Caco-2 (cell line): ENCODE data around the gene PPP1R9A. TPM values are rescaled to one million over a fixed set of nuclear protein-coding genes. Genes with fewer than 3 reads are reported as not detected.

Experiments
- BruUV-seq: library from RNA; stranded (reverse); fragments of 400-500 nt; replicated peaks from 2 replicates; lab custom pipeline; 2021; lab: Mats Ljungman, UMichigan
- CTCF ChIA-PET: fragments of 300-600 bp; sonication (Branson Sonifier 250); formaldehyde crosslinking; loops from one replicate; lab custom pipeline; 2022; ENCODE audit warnings: antibody characterized with exemption; lab: Charles Lee
- POLR2A ChIA-PET: fragments of 300-600 bp; sonication (Branson Sonifier 250); formaldehyde crosslinking; loops from one replicate; lab custom pipeline; 2022; ENCODE audit warnings: antibody characterized with exemption; lab: Charles Lee
- DNase-seq, 2 experiments: peaks; one replicate each; pipeline versions ENCODE4 v3.0.0 to v3.0.0-alpha.2; 2020 to 2022
- H3K27me3 ChIP-seq: replicated peaks from 2 replicates; pipeline ENCODE4 v1.6.0; 2011; ENCODE audit warnings: low read length; ENCODE audit not compliant: control insufficient read depth, insufficient read depth
- H3K36me3 ChIP-seq: 2 replicates; pipeline ENCODE4 v1.5.1; 2011; ENCODE audit warnings: low read length; ENCODE audit not compliant: control insufficient read depth, insufficient read depth
- H3K4me1 ChIP-seq: fragments of 250-450 bp; sonication (Bioruptor Pico); 2 replicates; pipeline ENCODE4 v1.5.1; 2020; ENCODE audit warnings: mild to moderate bottlenecking
- H3K4me3 ChIP-seq: 2 replicates; pipeline ENCODE4 v1.5.1; 2011; ENCODE audit warnings: low read depth, mild to moderate bottlenecking, control low read depth, low read length
- H3K9me3 ChIP-seq: fragments of 250-450 bp; sonication (Bioruptor Pico); 2 replicates; pipeline ENCODE4 v1.5.1; 2020; ENCODE audit warnings: mild to moderate bottlenecking, moderate library complexity
- H3K27ac Mint-ChIP-seq: one replicate; pipeline ENCODE4 v1.8.0; 2022; ENCODE audit warnings: mixed read lengths; ENCODE audit not compliant: unreplicated experiment
- H3K27me3 Mint-ChIP-seq: one replicate; pipeline ENCODE4 v1.8.0; 2022; ENCODE audit warnings: mixed read lengths; ENCODE audit not compliant: insufficient read depth, unreplicated experiment
- H3K36me3 Mint-ChIP-seq: one replicate; pipeline ENCODE4 v1.8.0; 2022; ENCODE audit warnings: mild to moderate bottlenecking, mixed read lengths; ENCODE audit not compliant: insufficient read depth, unreplicated experiment
- H3K4me1 Mint-ChIP-seq: one replicate; pipeline ENCODE4 v1.8.0; 2022; ENCODE audit warnings: low read depth, mixed read lengths; ENCODE audit not compliant: unreplicated experiment
- H3K4me3 Mint-ChIP-seq: one replicate; pipeline ENCODE4 v1.8.0; 2022; ENCODE audit warnings: mild to moderate bottlenecking, moderate library complexity, mixed read lengths; ENCODE audit not compliant: unreplicated experiment
- H3K9me3 Mint-ChIP-seq: one replicate; pipeline ENCODE4 v1.8.0; 2022; ENCODE audit warnings: mixed read lengths; ENCODE audit not compliant: unreplicated experiment
- intact Hi-C: fragments of 100-400 bp; cut with micrococcal nuclease; formaldehyde crosslinking; loops from one replicate; pipeline ENCODE4 v1.10.0; 2022; ENCODE audit not compliant: unreplicated experiment
- total RNA-seq: library from RNA; stranded (reverse); gene quantifications from 2 replicates; pipeline ENCODE4 v1.2.3, GENCODE V29; 2022
- TF ChIP-seq, protein P1 (sequence below), 2 experiments: fragments of 200-600 bp in 1 of 2; IDR thresholded peaks; 1 replicate in 1 of 2; 2 replicates in 1 of 2; pipeline versions ENCODE4 v1.5.1 to v1.8.0; 2011 to 2022; ENCODE audit warnings: antibody characterized with exemption in 1 of 2, control low read depth in 1 of 2, inconsistent platforms in 1 of 2, low read depth in 1 of 2, low read length in 1 of 2, mild to moderate bottlenecking in 1 of 2, moderate library complexity in 1 of 2; ENCODE audit not compliant: insufficient read depth in 1 of 2, severe bottlenecking in 1 of 2, unreplicated experiment in 1 of 2

The PPP1R9A gene
- total RNA-seq, 1 experiment from 2014 or later = 37.4 TPM

DNA sequence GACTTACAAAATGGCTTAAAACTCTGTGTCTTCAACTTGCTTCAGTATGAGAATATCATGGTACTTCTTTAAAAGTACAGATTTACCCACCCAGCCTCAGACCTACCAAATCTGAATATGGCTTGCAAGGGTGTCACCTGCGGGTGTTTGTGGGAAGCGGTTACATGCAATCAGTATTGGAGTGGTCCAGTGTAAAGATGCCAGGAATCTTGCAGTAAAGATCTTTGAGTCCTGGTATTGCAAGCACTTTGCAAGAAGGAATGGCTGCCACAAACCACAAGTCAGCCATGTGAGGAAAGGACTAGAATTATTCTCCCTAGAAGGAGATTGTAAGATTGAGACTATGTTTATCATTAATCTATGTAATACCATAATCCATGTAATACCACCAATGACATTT lies 301.9 kb downstream of the PPP1R9A start:
- H3K27ac Mint-ChIP-seq = no peak overlapping the region
- no peaks in the 10 kb centered on the region for H3K36me3 ChIP-seq
- no peaks in the 10 kb centered on the region for H3K9me3 ChIP-seq
- intact Hi-C loops = no loop called here
- H3K4me3 Mint-ChIP-seq = no peak overlapping the region
- TF ChIP-seq, protein P1, sequence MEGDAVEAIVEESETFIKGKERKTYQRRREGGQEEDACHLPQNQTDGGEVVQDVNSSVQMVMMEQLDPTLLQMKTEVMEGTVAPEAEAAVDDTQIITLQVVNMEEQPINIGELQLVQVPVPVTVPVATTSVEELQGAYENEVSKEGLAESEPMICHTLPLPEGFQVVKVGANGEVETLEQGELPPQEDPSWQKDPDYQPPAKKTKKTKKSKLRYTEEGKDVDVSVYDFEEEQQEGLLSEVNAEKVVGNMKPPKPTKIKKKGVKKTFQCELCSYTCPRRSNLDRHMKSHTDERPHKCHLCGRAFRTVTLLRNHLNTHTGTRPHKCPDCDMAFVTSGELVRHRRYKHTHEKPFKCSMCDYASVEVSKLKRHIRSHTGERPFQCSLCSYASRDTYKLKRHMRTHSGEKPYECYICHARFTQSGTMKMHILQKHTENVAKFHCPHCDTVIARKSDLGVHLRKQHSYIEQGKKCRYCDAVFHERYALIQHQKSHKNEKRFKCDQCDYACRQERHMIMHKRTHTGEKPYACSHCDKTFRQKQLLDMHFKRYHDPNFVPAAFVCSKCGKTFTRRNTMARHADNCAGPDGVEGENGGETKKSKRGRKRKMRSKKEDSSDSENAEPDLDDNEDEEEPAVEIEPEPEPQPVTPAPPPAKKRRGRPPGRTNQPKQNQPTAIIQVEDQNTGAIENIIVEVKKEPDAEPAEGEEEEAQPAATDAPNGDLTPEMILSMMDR (IDR thresholded peaks at IDR 0.05; ENCODE audit: insufficient read depth in 1 of 2, low read depth in 1 of 2, low read length in 1 of 2, severe bottlenecking in 1 of 2, unreplicated experiment in 1 of 2) = no peak
- no peaks in the 10 kb centered on the region for H3K4me1 ChIP-seq
- POLR2A ChIA-PET = no interaction called here
- H3K9me3 Mint-ChIP-seq = no peaks in the 10 kb centered on the region
- BruUV-seq = no TSS peak
- CTCF ChIA-PET = no interaction called here
- no peaks in the 10 kb centered on the region for H3K4me1 Mint-ChIP-seq
- H3K4me3 ChIP-seq = no peak overlapping the region
- peaks cover under 1% of the 10 kb centered on the region for H3K36me3 Mint-ChIP-seq
- no peak for DNase-seq
- no peaks in the 10 kb centered on the region for H3K27me3 Mint-ChIP-seq
- no peaks in the 10 kb centered on the region for H3K27me3 ChIP-seq

- no peaks in the 10 kb centered on the region for H3K4me1 ChIP-seq
- no peaks in the 10 kb centered on the region for H3K27me3 ChIP-seq
- ChIA-PET CTCF (no interaction called here), POLR2A (no interaction called here)
- no peak overlapping the region for H3K4me3 ChIP-seq
- H3K9me3 Mint-ChIP-seq = no peaks in the 10 kb centered on the region
- no peak for DNase-seq
- no TSS peak for BruUV-seq
- TF ChIP-seq, protein P1 (IDR thresholded peaks at IDR 0.05; ENCODE audit: insufficient read depth in 1 of 2, low read depth in 1 of 2, low read length in 1 of 2, severe bottlenecking in 1 of 2, unreplicated experiment in 1 of 2) = no peak
- intact Hi-C loops = no loop called here
- H3K27me3 Mint-ChIP-seq = no peaks in the 10 kb centered on the region
- H3K36me3 Mint-ChIP-seq = peaks cover 6% of the 10 kb centered on the region
- no peaks in the 10 kb centered on the region for H3K36me3 ChIP-seq
- H3K4me1 Mint-ChIP-seq = no peaks in the 10 kb centered on the region
- no peak overlapping the region for H3K4me3 Mint-ChIP-seq
- H3K9me3 ChIP-seq = no peaks in the 10 kb centered on the region
- no peak overlapping the region for H3K27ac Mint-ChIP-seq
Measured at GRCh38 chr7:95209788-95210187, 302.4 kb downstream of the PPP1R9A start.

- peaks cover 6% of the 10 kb centered on the region for H3K36me3 Mint-ChIP-seq
- H3K27ac Mint-ChIP-seq = no peak overlapping the region
- Histone ChIP-seq H3K4me1 (no peaks in the 10 kb centered on the region), H3K4me3 (no peak overlapping the region), H3K27me3 (no peaks in the 10 kb centered on the region), H3K36me3 (no peaks in the 10 kb centered on the region), H3K9me3 (no peaks in the 10 kb centered on the region)
- no peak overlapping the region for H3K4me3 Mint-ChIP-seq
- intact Hi-C loops = no loop called here
- no peaks in the 10 kb centered on the region for H3K4me1 Mint-ChIP-seq
- no peaks in the 10 kb centered on the region for H3K9me3 Mint-ChIP-seq
- no TSS peak for BruUV-seq
- ChIA-PET CTCF (interaction anchor here (0.7 kb wide), 1 partner anchor 33 kb away, joined by 3 read pairs; no protein-coding TSS in a partner anchor), POLR2A (no interaction called here)
- H3K27me3 Mint-ChIP-seq = no peaks in the 10 kb centered on the region
- no peak for DNase-seq
- TF ChIP-seq, protein P1 (IDR thresholded peaks at IDR 0.05; ENCODE audit: insufficient read depth in 1 of 2, low read depth in 1 of 2, low read length in 1 of 2, severe bottlenecking in 1 of 2, unreplicated experiment in 1 of 2) = no peak
Measured at GRCh38 chr7:95213148-95213547, 305.8 kb downstream of the PPP1R9A start.
